ENCODE results near the gene LMNA. TPM values are rescaled to one million over a fixed set of nuclear protein-coding genes. Genes with fewer than 3 reads are reported as not detected.

LMNA gene
- total RNA-seq, 1 experiment from 2014 or later = 225 TPM

DNA sequence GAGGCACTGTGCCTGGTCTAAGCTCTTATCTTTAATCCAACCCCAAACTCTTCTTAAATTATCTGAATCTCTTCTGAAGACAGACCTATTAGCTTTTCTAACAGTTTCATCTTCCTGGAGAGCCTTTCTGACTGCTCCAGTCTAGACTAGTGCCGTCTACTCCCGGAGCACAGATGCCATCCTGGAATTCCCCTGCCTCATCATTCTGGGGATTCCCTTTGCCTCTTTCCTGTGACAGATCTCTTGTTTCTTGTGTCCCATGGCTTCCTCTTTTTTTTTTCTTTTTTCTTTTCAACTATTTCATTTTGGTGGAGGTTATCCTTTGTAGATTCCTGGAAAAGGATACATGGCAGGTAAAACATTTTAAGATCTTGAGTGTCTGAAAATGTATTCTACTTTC lies 50.6 kb downstream of the LMNA start:
- Histone ChIP-seq H3K27me3 (replicated peaks; ENCODE audit: insufficient read depth, low read depth, low read length, poor library complexity) (no peaks in the 10 kb centered on the region), H3K4me3 (ENCODE audit: low read depth, low read length, poor library complexity, severe bottlenecking) (no peak overlapping the region), H3K27ac (ENCODE audit: low read depth, low read length, poor library complexity, severe bottlenecking) (no peak overlapping the region), H3K4me1 (ENCODE audit: insufficient read depth, low read length, poor library complexity, severe bottlenecking) (peaks cover 10% of the 10 kb centered on the region), H3K9me3 (ENCODE audit: low read depth, low read length, poor library complexity, severe bottlenecking) (peaks cover 4% of the 10 kb centered on the region), H3K36me3 (ENCODE audit: insufficient read depth, low read length, poor library complexity, severe bottlenecking) (no peaks in the 10 kb centered on the region)
- intact Hi-C loops (cut with micrococcal nuclease; ENCODE audit: unreplicated experiment) = no loop called here
- POLR2A ChIA-PET (ENCODE audit: low non-redundant PET) = interaction anchor here (0.6 kb wide), 2 partner anchors 58 to 70 kb away, joined by 3 to 4 read pairs; no protein-coding TSS in a partner anchor
- no TSS peak for BruUV-seq (replicated peaks)
- no peak for DNase-seq (ENCODE audit: low spot score)
- CTCF ChIA-PET = no interaction called here
- TF ChIP-seq EZH2 (IDR thresholded peaks at IDR 0.05; ENCODE audit: borderline replicate concordance, low read depth, low read length, poor library complexity, severe bottlenecking) = no peak
- TF ChIP-seq, protein P1, sequence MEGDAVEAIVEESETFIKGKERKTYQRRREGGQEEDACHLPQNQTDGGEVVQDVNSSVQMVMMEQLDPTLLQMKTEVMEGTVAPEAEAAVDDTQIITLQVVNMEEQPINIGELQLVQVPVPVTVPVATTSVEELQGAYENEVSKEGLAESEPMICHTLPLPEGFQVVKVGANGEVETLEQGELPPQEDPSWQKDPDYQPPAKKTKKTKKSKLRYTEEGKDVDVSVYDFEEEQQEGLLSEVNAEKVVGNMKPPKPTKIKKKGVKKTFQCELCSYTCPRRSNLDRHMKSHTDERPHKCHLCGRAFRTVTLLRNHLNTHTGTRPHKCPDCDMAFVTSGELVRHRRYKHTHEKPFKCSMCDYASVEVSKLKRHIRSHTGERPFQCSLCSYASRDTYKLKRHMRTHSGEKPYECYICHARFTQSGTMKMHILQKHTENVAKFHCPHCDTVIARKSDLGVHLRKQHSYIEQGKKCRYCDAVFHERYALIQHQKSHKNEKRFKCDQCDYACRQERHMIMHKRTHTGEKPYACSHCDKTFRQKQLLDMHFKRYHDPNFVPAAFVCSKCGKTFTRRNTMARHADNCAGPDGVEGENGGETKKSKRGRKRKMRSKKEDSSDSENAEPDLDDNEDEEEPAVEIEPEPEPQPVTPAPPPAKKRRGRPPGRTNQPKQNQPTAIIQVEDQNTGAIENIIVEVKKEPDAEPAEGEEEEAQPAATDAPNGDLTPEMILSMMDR (conservative IDR thresholded peaks at IDR 0.05; ENCODE audit: low read depth, low read length) = no peak

DNA sequence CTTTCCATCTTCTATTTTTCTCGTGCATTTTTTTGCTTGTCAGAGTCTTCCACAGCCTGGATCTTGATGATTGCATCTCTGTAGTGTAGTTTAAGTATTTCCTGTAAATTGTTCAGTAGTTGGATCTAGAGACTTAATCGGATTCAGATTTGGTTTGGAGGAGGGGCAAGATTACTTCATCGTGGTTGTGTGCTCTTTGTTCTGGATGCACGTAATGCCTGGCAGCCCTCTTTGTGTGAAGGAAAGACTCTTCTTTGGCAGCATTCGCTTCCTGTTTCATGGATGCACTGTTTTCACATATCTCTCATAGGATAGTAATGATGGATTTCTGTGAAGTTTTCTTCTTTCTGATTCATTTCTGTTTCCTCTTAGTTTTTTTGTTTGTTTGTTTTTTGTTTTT lies 53.0 kb downstream of the LMNA start:
- intact Hi-C loops (cut with micrococcal nuclease; ENCODE audit: unreplicated experiment) = no loop called here
- Histone ChIP-seq H3K4me3 (ENCODE audit: low read depth, low read length, poor library complexity, severe bottlenecking) (no peak overlapping the region), H3K27me3 (replicated peaks; ENCODE audit: insufficient read depth, low read depth, low read length, poor library complexity) (no peaks in the 10 kb centered on the region), H3K27ac (ENCODE audit: low read depth, low read length, poor library complexity, severe bottlenecking) (peak overlapping the region; percentile 78), H3K9me3 (ENCODE audit: low read depth, low read length, poor library complexity, severe bottlenecking) (peaks cover 4% of the 10 kb centered on the region), H3K36me3 (ENCODE audit: insufficient read depth, low read length, poor library complexity, severe bottlenecking) (no peaks in the 10 kb centered on the region), H3K4me1 (ENCODE audit: insufficient read depth, low read length, poor library complexity, severe bottlenecking) (no peaks in the 10 kb centered on the region)
- ChIA-PET CTCF (interaction anchor here (0.6 kb wide), 1 partner anchor 57 kb away, joined by 4 read pairs; no protein-coding TSS in a partner anchor), POLR2A (ENCODE audit: low non-redundant PET) (no interaction called here)
- no TSS peak for BruUV-seq (replicated peaks)
- TF ChIP-seq EZH2 (IDR thresholded peaks at IDR 0.05; ENCODE audit: borderline replicate concordance, low read depth, low read length, poor library complexity, severe bottlenecking) = no peak
- TF ChIP-seq, protein P1 (conservative IDR thresholded peaks at IDR 0.05; ENCODE audit: low read depth, low read length) = no peak
- DNase-seq (ENCODE audit: low spot score) = peak; percentile 92

DNA sequence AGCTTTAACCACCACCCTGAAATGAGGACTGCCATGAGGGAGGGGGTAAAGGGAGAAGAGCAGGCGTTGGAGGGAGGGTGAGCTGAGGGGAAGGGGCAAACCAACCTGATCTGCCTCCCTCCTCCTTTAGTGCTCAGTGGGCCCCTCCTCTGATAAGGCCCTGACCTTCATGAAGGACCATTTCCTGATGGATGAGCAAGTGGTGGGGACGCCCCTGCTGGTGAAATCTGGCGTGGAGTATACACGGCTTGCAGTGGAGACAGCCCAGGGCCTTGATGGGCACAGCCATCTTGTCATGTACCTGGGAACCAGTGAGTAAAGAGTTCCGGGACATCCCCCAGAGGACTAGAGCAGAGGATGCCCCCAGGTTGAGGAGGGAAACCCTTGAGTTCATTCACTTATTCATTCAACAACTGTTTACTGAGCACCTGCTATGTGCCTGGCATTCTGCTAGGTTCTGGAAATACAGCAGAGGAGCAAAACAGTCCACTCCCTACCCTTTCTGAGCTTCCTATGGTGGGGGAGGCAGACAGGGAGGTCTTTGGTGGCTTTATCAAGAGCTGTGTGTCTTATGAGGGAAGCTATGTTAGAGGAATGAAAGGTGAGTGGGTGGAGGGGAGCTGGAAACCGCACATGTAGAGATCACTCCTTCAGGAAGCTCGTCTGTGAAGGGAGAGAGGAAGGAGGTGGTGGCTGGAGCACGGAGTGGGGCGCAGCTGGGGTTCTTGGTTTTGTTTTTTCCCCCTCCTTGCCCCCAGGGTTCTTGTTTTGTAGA lies 58.4 kb downstream of the LMNA start:
- no peaks in the 10 kb centered on the region for H3K9me3 ChIP-seq (ENCODE audit: low read depth, low read length, poor library complexity, severe bottlenecking)
- H3K27ac ChIP-seq (ENCODE audit: low read depth, low read length, poor library complexity, severe bottlenecking) = no peak overlapping the region
- BruUV-seq (replicated peaks) = no TSS peak
- H3K27me3 ChIP-seq (replicated peaks; ENCODE audit: insufficient read depth, low read depth, low read length, poor library complexity) = no peaks in the 10 kb centered on the region
- no peak for TF ChIP-seq EZH2 (IDR thresholded peaks at IDR 0.05; ENCODE audit: borderline replicate concordance, low read depth, low read length, poor library complexity, severe bottlenecking)
- TF ChIP-seq, protein P1 (conservative IDR thresholded peaks at IDR 0.05; ENCODE audit: low read depth, low read length) = peak; percentile 28; the same call in 1 of the 2 replicates
- DNase-seq (ENCODE audit: low spot score) = no peak
- H3K36me3 ChIP-seq (ENCODE audit: insufficient read depth, low read length, poor library complexity, severe bottlenecking) = no peaks in the 10 kb centered on the region
- POLR2A ChIA-PET (ENCODE audit: low non-redundant PET) = no interaction called here
- no peak overlapping the region for H3K4me3 ChIP-seq (ENCODE audit: low read depth, low read length, poor library complexity, severe bottlenecking)
- CTCF ChIA-PET = interaction anchor here (0.5 to 1.5 kb wide), 2 partner anchors 28 to 31 kb away, joined by 3 to 6 read pairs; no protein-coding TSS in a partner anchor
- no peaks in the 10 kb centered on the region for H3K4me1 ChIP-seq (ENCODE audit: insufficient read depth, low read length, poor library complexity, severe bottlenecking)
- intact Hi-C loops (cut with micrococcal nuclease; ENCODE audit: unreplicated experiment) = no loop called here

All from A673 (cell line).